HEK293 (cell line): Measurements from ENCODE around the gene SERINC1.
"Not testable (repeated sequence)": the region's sequence is repeated elsewhere in the genome, so short reads cannot be mapped to it uniquely, and the experiment has no call there.

Source experiments
- CTCF ChIA-PET: fragments of 350-600 bp; formaldehyde crosslinking; extraction: SDS; loops from one replicate; lab custom pipeline; 2021; ENCODE audit warnings: antibody characterized with exemption; lab: Yijun Ruan, JAX
- POLR2A ChIA-PET: fragments of 300-600 bp; formaldehyde crosslinking; extraction: SDS; loops from one replicate; lab custom pipeline; 2020; ENCODE audit warnings: antibody characterized with exemption, inconsistent platforms; lab: Yijun Ruan, JAX
- H3K27ac ChIP-seq: fragments of 200-500 bp; sonication (Bioruptor generic); 2 replicates; pipeline ENCODE4 v1.5.1; 2014; ENCODE audit warnings: low read depth, low read length, control low read depth, inconsistent platforms; ENCODE audit errors: extremely low read depth
- H3K36me3 ChIP-seq, 2 experiments: fragments of 200-500 bp in 1 of 2; sonication (Bioruptor generic) in 1 of 2; 1 replicate in 1 of 2; 2 replicates in 1 of 2; pipeline ENCODE4 v1.5.1; 2014 to 2017; ENCODE audit warnings: inconsistent platforms in 2 of 2, low read length in 2 of 2; ENCODE audit not compliant: control insufficient read depth in 2 of 2, insufficient read depth in 1 of 2
- H3K4me1 ChIP-seq: fragments of 200-500 bp; sonication (Bioruptor generic); 2 replicates; pipeline ENCODE4 v1.5.1; 2014; ENCODE audit warnings: mild to moderate bottlenecking, low read length, inconsistent platforms; ENCODE audit not compliant: control insufficient read depth, insufficient read depth
- H3K4me3 ChIP-seq: 2 replicates; pipeline ENCODE4 v1.5.1; 2011; ENCODE audit warnings: low read depth, mild to moderate bottlenecking, control low read depth, low read length, moderate library complexity
- H3K9me3 ChIP-seq: fragments of 200-500 bp; sonication (Bioruptor generic); 2 replicates; pipeline ENCODE4 v1.5.1; 2014; ENCODE audit warnings: low read depth, low read length, inconsistent platforms; ENCODE audit not compliant: control insufficient read depth, insufficient read depth
- BCL11A ChIP-seq: fragments of 450-650 bp; formaldehyde crosslinking; IDR thresholded peaks from 2 replicates; pipeline ENCODE4 v1.5.1; 2016; ENCODE audit warnings: low read depth, missing biosample characterization, missing genetic modification characterization
- GLI2 ChIP-seq: fragments of 450-650 bp; formaldehyde crosslinking; IDR thresholded peaks from 2 replicates; pipeline ENCODE4; 2017; ENCODE audit warnings: missing biosample characterization, missing genetic modification characterization, low read depth, borderline replicate concordance
- HOXC10 ChIP-seq: sonication (generic); formaldehyde crosslinking; IDR thresholded peaks from 2 replicates; pipeline ENCODE4 v1.8.1; 2023; ENCODE audit warnings: mild to moderate bottlenecking, missing genetic modification reagents
- KLF1 ChIP-seq: fragments of 450-650 bp; formaldehyde crosslinking; IDR thresholded peaks from 2 replicates; pipeline ENCODE4 v1.5.1; 2016; ENCODE audit warnings: missing biosample characterization, missing genetic modification characterization
- ZIC2 ChIP-seq: fragments of 450-650 bp; formaldehyde crosslinking; IDR thresholded peaks from 2 replicates; pipeline ENCODE4 v1.5.1; 2016; ENCODE audit warnings: missing biosample characterization, missing genetic modification characterization
- ZNF112 ChIP-seq: fragments of 450-650 bp; formaldehyde crosslinking; IDR thresholded peaks from 2 replicates; pipeline ENCODE4 v1.5.0; 2017; ENCODE audit warnings: missing biosample characterization, missing genetic modification characterization
- ZNF114 ChIP-seq: fragments of 450-650 bp; formaldehyde crosslinking; IDR thresholded peaks from 2 replicates; pipeline ENCODE4 v1.5.0; 2017; ENCODE audit warnings: missing biosample characterization, missing genetic modification characterization
- ZNF133 ChIP-seq: fragments of 450-650 bp; formaldehyde crosslinking; IDR thresholded peaks from 2 replicates; pipeline ENCODE4 v1.5.1; 2016; ENCODE audit warnings: missing biosample characterization, missing genetic modification characterization
- ZNF140 ChIP-seq: fragments of 450-650 bp; formaldehyde crosslinking; IDR thresholded peaks from 2 replicates; pipeline ENCODE4 v1.5.1; 2016; ENCODE audit warnings: missing biosample characterization, missing genetic modification characterization
- ZNF184 ChIP-seq: fragments of 450-650 bp; IDR thresholded peaks from 2 replicates; pipeline ENCODE4 v1.5.1; 2018; ENCODE audit warnings: missing biosample characterization, mild to moderate bottlenecking, missing genetic modification characterization
- ZNF23 ChIP-seq: fragments of 450-650 bp; formaldehyde crosslinking; IDR thresholded peaks from 2 replicates; pipeline ENCODE4 v1.5.1; 2016; ENCODE audit warnings: missing biosample characterization, missing genetic modification characterization, borderline replicate concordance
- ZNF473 ChIP-seq: fragments of 450-650 bp; formaldehyde crosslinking; IDR thresholded peaks from 2 replicates; pipeline ENCODE4 v1.5.1; 2017; ENCODE audit warnings: missing biosample characterization, missing genetic modification characterization
- ZNF510 ChIP-seq: fragments of 450-650 bp; formaldehyde crosslinking; IDR thresholded peaks from 2 replicates; pipeline ENCODE4 v1.5.1; 2018; ENCODE audit warnings: mild to moderate bottlenecking, missing genetic modification characterization, missing biosample characterization; ENCODE audit not compliant: insufficient replicate concordance
- ZNF585B ChIP-seq: fragments of 450-650 bp; formaldehyde crosslinking; IDR thresholded peaks from 2 replicates; pipeline ENCODE4 v1.5.1; 2016; ENCODE audit warnings: missing biosample characterization, missing genetic modification characterization
- ZNF654 ChIP-seq: fragments of 450-650 bp; formaldehyde crosslinking; IDR thresholded peaks from 2 replicates; pipeline ENCODE4 v1.5.1; 2016; ENCODE audit warnings: low read depth, missing biosample characterization, missing genetic modification characterization
- ZNF830 ChIP-seq: fragments of 450-650 bp; IDR thresholded peaks from 2 replicates; pipeline ENCODE4 v1.5.0; 2018; ENCODE audit warnings: missing biosample characterization, missing genetic modification characterization, low read depth, mild to moderate bottlenecking, moderate library complexity
- TF ChIP-seq, protein P1 (sequence below): fragments of 450-650 bp; formaldehyde crosslinking; IDR thresholded peaks from 2 replicates; pipeline ENCODE4 v1.5.1; 2016; ENCODE audit warnings: missing biosample characterization, missing genetic modification characterization
- TF ChIP-seq, protein P2 (sequence below): fragments of 450-650 bp; formaldehyde crosslinking; optimal IDR thresholded peaks from 2 replicates; pipeline ENCODE3; 2016; ENCODE audit warnings: missing biosample characterization, mild to moderate bottlenecking, missing genetic modification characterization

SERINC1 gene

DNA sequence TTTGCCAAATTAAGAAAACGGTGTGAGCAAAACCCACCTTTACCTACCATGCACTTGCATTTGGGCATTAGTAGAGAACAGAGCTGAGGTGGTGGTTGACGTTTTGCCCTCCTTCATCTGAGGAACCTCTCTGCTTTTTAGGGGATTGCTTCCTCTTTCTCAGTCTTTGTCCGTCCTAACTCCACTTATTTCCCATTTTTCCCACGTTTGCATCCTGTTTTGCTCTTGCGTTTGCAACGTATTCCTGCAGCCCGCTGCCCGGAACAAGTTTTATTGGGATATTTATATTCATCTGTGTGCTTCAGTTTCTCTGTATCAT, 374 bp upstream of the SERINC1 start (continued):
- TF ChIP-seq ZNF510 (tag by site-specific recombination) (no peak), ZNF654 (tag by site-specific recombination) (no peak), GLI2 (tag by site-specific recombination) (no peak), ZNF184 (tag by site-specific recombination) (no peak), ZNF140 (tag by site-specific recombination) (no peak), BCL11A (tag by site-specific recombination) (no peak), ZNF133 (tag by site-specific recombination) (no peak), ZNF585B (tag by site-specific recombination) (peak; percentile 51), ZNF23 (tag by site-specific recombination) (no peak), HOXC10 (no peak)
- TF ChIP-seq, protein P1, sequence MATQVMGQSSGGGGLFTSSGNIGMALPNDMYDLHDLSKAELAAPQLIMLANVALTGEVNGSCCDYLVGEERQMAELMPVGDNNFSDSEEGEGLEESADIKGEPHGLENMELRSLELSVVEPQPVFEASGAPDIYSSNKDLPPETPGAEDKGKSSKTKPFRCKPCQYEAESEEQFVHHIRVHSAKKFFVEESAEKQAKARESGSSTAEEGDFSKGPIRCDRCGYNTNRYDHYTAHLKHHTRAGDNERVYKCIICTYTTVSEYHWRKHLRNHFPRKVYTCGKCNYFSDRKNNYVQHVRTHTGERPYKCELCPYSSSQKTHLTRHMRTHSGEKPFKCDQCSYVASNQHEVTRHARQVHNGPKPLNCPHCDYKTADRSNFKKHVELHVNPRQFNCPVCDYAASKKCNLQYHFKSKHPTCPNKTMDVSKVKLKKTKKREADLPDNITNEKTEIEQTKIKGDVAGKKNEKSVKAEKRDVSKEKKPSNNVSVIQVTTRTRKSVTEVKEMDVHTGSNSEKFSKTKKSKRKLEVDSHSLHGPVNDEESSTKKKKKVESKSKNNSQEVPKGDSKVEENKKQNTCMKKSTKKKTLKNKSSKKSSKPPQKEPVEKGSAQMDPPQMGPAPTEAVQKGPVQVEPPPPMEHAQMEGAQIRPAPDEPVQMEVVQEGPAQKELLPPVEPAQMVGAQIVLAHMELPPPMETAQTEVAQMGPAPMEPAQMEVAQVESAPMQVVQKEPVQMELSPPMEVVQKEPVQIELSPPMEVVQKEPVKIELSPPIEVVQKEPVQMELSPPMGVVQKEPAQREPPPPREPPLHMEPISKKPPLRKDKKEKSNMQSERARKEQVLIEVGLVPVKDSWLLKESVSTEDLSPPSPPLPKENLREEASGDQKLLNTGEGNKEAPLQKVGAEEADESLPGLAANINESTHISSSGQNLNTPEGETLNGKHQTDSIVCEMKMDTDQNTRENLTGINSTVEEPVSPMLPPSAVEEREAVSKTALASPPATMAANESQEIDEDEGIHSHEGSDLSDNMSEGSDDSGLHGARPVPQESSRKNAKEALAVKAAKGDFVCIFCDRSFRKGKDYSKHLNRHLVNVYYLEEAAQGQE (tag by site-specific recombination): no peak
- TF ChIP-seq, protein P2, sequence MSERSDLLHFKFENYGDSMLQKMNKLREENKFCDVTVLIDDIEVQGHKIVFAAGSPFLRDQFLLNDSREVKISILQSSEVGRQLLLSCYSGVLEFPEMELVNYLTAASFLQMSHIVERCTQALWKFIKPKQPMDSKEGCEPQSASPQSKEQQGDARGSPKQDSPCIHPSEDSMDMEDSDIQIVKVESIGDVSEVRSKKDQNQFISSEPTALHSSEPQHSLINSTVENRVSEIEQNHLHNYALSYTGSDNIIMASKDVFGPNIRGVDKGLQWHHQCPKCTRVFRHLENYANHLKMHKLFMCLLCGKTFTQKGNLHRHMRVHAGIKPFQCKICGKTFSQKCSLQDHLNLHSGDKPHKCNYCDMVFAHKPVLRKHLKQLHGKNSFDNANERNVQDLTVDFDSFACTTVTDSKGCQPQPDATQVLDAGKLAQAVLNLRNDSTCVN (tag by site-specific recombination): peak; percentile 11
- TF ChIP-seq, all 188 proteins: peak for 5

DNA sequence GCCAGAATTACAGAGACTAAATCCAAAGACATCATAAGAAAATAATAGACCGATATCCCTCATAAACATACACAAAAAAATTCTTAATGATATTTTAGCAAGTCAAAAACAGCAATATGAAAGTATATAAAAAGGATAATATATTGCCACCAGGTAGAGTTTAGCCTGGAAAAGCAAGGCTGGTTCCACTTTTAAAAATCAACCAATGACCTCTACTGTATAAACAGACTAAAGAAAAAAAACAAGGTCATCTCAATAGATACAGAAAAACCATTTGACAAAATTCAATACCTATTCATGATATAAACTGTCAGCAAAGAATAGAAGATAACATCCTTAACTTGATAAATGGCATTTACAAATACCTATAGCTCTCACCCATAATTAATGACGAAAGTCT, 9.7 kb downstream of the SERINC1 start:
- H3K4me3 ChIP-seq: no peak overlapping the region
- no peaks in the 10 kb centered on the region for H3K9me3 ChIP-seq
- CTCF ChIA-PET: interaction anchor here (0.6 to 0.7 kb wide), 2 partner anchors 33 to 1461 kb away, joined by 3 to 4 read pairs; no protein-coding TSS in a partner anchor
- POLR2A ChIA-PET: no interaction called here
- H3K4me1 ChIP-seq: no peaks in the 10 kb centered on the region
- no peak overlapping the region for H3K27ac ChIP-seq
- H3K36me3 ChIP-seq: peaks cover 10 to 18% of the 10 kb centered on the region in 2 experiments; a peak in 2 of 3 replicates
- TF ChIP-seq ZNF830 (tag by site-specific recombination) (no peak), ZNF112 (tag by site-specific recombination) (no peak), ZIC2 (tag by site-specific recombination) (no peak), ZNF473 (no peak), ZNF114 (tag by site-specific recombination) (no peak)

DNA sequence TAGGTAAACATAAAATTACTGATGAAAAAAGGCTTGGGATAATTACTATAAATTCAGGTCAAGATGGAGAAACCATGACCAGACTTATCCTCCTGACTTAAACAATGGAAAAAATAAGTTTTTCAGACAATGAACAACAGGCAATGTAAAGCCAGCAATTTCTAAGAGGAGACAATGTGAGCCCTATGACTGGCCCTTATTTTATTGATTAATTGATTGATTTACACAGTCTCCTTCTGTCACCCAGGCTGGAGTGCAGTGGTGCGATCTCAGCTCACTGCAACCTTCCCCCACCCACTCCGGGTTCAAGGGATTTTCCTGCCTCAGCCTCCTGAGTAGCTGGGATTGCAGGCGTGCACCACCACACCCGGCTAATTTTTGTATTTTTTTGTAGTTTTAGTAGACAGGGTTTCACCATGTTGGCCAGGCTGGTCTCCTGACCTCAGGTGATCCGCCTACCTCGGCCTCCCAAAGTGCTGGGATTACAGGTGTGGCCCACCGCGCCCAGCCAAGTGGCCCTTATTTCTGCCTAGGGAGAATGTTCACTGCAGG, 11.7 kb downstream of the SERINC1 start:
- peak; percentile 47; the same call in 1 of the 2 replicates for TF ChIP-seq KLF1 (tag by site-specific recombination)
- TF ChIP-seq, all 188 proteins: peak for 1; not testable (repeated sequence) for 187
- not testable (repeated sequence) for H3K4me3 ChIP-seq, H3K4me1 ChIP-seq, H3K27ac ChIP-seq, H3K9me3 ChIP-seq
- ChIA-PET CTCF (interaction anchor here (0.6 to 1.5 kb wide), 3 partner anchors 8 to 26 kb away, joined by 3 to 5 read pairs (median 3); no protein-coding TSS in a partner anchor), POLR2A (interaction anchor here (1.8 kb wide), 1 partner anchor 11 kb away, joined by 3 read pairs; the partner anchor contains the start of gene SERINC1)
- H3K36me3 ChIP-seq: peaks cover 11 to 24% of the 10 kb centered on the region in 2 experiments; a peak in 2 of 3 replicates
